ENCODE results near the gene NUTM2F.
"Not testable (repeated sequence)": the region's sequence is repeated elsewhere in the genome, so short reads cannot be mapped to it uniquely, and the experiment has no call there.

DNA sequence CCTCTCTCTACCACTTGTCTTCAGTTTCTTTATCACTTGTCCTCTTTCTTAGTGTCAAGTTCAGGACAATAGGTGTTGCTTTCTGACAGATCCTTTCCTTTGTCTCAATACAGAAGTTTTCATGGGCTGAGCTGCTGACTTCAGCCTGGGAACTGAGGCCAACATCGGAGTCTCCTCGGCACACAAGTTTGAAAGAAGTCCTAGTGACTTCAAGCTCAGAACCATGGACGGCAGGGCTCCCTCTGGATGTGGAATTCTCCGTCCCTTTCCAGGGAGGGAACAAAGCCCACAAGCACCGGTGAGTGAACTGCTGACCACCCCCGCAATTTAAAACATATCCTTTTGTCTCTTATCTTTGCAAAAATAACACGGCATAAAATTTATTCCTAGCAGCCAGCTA is 10.3 kb upstream of the NUTM2F start:
- TF ChIP-seq CTCF, POLR2A (IDR thresholded peaks at IDR 0.05): not testable (repeated sequence)
